Measurements from ENCODE around the gene GPR155. TPM values are rescaled to one million over a fixed set of nuclear protein-coding genes. Genes with fewer than 3 reads are reported as not detected.
"Not testable (repeated sequence)": the region's sequence is repeated elsewhere in the genome, so short reads cannot be mapped to it uniquely, and the experiment has no call there.

Gene GPR155
- total and polyA plus RNA-seq, 4 donors = 3.1 to 9.4 (median 4.4) TPM

DNA sequence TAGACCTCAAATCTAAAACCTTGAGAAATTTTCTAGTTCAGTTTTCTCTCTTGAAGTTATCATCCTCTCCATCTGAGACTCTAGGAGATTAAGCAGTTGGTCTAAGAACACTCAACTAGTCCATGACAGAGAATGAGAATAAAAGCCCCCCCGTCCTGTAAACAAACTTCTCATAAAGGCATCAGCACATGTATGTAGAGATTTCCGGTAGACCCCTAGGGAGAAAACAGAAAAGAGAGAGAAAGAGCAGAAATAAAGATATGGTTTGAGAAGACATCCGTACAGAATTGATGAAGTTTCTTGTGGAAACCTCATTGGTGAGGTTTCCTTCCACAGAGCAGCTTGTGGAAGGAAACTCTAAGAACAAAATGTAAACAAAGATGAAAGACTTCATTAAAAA lies 3.2 kb upstream of the GPR155 start:
- Histone ChIP-seq H3K9me3 (ENCODE audit: control insufficient read depth in 4 of 4, low read length in 3 of 4) (no peaks in the 10 kb centered on the region), H3K9ac (ENCODE audit: low read depth in 1 of 2, low read length in 2 of 2) (no peak overlapping the region), H3K4me3 (ENCODE audit: low read depth in 1 of 3, low read length in 3 of 3) (no peak overlapping the region), H3K27me3 (ENCODE audit: control insufficient read depth in 4 of 4, insufficient read depth in 4 of 4, low read length in 3 of 4) (no peaks in the 10 kb centered on the region), H3K36me3 (ENCODE audit: control insufficient read depth in 4 of 4, insufficient read depth in 3 of 4, low read depth in 1 of 4, low read length in 3 of 4) (no peaks in the 10 kb centered on the region), H3K4me1 (ENCODE audit: control insufficient read depth in 4 of 4, insufficient read depth in 4 of 4, low read length in 3 of 4) (peaks cover 2 to 12% (median 7%) of the 10 kb centered on the region in 4 donors), H3K27ac (ENCODE audit: low read depth in 1 of 2, low read length in 2 of 2) (no peak overlapping the region)
- no peak for DNase-seq (ENCODE audit: low spot score)
- WGBS = 82% methylated on average over 3 of the region's 3 CpGs
- TF ChIP-seq GABPA (IDR thresholded peaks at IDR 0.05 in 1 of 2, conservative IDR thresholded peaks at IDR 0.05 in 1 of 2) (no peak), SP1 (IDR thresholded peaks at IDR 0.05) (no peak), TAF1 (conservative IDR thresholded peaks at IDR 0.05) (no peak), EGR1 (IDR thresholded peaks at IDR 0.05; ENCODE audit: low read depth in 2 of 2) (no peak)
- TF ChIP-seq, protein P1, sequence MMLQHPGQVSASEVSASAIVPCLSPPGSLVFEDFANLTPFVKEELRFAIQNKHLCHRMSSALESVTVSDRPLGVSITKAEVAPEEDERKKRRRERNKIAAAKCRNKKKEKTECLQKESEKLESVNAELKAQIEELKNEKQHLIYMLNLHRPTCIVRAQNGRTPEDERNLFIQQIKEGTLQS (IDR thresholded peaks at IDR 0.05) = no peak
- TF ChIP-seq, protein P2, sequence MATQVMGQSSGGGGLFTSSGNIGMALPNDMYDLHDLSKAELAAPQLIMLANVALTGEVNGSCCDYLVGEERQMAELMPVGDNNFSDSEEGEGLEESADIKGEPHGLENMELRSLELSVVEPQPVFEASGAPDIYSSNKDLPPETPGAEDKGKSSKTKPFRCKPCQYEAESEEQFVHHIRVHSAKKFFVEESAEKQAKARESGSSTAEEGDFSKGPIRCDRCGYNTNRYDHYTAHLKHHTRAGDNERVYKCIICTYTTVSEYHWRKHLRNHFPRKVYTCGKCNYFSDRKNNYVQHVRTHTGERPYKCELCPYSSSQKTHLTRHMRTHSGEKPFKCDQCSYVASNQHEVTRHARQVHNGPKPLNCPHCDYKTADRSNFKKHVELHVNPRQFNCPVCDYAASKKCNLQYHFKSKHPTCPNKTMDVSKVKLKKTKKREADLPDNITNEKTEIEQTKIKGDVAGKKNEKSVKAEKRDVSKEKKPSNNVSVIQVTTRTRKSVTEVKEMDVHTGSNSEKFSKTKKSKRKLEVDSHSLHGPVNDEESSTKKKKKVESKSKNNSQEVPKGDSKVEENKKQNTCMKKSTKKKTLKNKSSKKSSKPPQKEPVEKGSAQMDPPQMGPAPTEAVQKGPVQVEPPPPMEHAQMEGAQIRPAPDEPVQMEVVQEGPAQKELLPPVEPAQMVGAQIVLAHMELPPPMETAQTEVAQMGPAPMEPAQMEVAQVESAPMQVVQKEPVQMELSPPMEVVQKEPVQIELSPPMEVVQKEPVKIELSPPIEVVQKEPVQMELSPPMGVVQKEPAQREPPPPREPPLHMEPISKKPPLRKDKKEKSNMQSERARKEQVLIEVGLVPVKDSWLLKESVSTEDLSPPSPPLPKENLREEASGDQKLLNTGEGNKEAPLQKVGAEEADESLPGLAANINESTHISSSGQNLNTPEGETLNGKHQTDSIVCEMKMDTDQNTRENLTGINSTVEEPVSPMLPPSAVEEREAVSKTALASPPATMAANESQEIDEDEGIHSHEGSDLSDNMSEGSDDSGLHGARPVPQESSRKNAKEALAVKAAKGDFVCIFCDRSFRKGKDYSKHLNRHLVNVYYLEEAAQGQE (IDR thresholded peaks at IDR 0.05) = no peak
- TF ChIP-seq, protein P3, sequence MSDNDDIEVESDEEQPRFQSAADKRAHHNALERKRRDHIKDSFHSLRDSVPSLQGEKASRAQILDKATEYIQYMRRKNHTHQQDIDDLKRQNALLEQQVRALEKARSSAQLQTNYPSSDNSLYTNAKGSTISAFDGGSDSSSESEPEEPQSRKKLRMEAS (IDR thresholded peaks at IDR 0.05) = no peak

DNA sequence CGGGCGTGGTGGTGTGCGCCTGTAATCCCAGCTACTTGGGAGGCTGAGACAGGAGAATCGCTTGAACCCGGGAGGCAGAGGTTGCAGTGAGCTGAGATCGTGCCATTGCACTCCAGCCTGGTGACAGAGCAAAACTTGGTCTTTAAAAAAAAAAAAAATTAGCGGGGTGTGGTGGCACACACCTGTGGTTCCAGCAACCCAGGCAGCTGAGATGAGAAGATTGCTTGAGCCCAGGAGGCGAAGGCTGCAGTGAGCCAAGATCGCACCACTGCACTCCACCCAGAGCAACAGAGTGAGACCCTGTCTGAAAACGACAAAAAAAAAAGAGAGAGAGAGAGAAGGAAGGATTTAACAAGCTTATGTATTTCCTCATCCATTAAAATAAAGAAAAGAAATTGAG lies 2.7 kb upstream of the GPR155 start:
- not testable (repeated sequence) for H3K36me3 ChIP-seq (ENCODE audit: control insufficient read depth in 4 of 4, insufficient read depth in 3 of 4, low read depth in 1 of 4, low read length in 3 of 4); H3K9ac ChIP-seq (ENCODE audit: low read depth in 1 of 2, low read length in 2 of 2); H3K9me3 ChIP-seq (ENCODE audit: control insufficient read depth in 4 of 4, low read length in 3 of 4); H3K4me3 ChIP-seq (ENCODE audit: low read depth in 1 of 3, low read length in 3 of 3); DNase-seq (ENCODE audit: low spot score); H3K27ac ChIP-seq (ENCODE audit: low read depth in 1 of 2, low read length in 2 of 2); H3K27me3 ChIP-seq (ENCODE audit: control insufficient read depth in 4 of 4, insufficient read depth in 4 of 4, low read length in 3 of 4)
- WGBS = 90% methylated on average over 7 of the region's 10 CpGs
- H3K4me1 ChIP-seq (ENCODE audit: control insufficient read depth in 4 of 4, insufficient read depth in 4 of 4, low read length in 3 of 4) = peaks cover 2 to 12% (median 7%) of the 10 kb centered on the region in 4 donors

DNA sequence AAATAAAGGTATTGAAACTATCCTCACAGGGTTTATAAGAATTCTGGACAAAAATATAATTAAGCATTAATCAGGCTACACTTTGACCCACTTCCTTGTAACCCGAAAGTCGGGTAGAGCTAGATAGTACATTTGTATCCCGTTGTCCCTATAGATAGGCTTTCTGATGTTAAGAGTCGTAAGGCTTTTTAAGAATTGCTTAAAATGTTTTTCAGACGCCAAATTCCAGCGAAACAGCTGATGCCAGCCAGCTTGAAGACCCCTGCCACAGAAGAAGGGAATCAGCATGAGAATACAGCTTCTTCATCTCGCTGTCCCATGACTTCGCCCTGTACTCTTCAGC lies 962 bp upstream of the GPR155 start:
- H3K4me3 ChIP-seq (ENCODE audit: low read depth in 1 of 3, low read length in 3 of 3) = peak overlapping the region in 2 of 3 donors; percentile 67 to 79
- TF ChIP-seq HNF4A (conservative IDR thresholded peaks at IDR 0.05) = no peak
- TF ChIP-seq, protein P4, sequence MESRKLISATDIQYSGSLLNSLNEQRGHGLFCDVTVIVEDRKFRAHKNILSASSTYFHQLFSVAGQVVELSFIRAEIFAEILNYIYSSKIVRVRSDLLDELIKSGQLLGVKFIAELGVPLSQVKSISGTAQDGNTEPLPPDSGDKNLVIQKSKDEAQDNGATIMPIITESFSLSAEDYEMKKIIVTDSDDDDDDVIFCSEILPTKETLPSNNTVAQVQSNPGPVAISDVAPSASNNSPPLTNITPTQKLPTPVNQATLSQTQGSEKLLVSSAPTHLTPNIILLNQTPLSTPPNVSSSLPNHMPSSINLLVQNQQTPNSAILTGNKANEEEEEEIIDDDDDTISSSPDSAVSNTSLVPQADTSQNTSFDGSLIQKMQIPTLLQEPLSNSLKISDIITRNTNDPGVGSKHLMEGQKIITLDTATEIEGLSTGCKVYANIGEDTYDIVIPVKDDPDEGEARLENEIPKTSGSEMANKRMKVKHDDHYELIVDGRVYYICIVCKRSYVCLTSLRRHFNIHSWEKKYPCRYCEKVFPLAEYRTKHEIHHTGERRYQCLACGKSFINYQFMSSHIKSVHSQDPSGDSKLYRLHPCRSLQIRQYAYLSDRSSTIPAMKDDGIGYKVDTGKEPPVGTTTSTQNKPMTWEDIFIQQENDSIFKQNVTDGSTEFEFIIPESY (IDR thresholded peaks at IDR 0.05) = no peak
- TF ChIP-seq, protein P5, sequence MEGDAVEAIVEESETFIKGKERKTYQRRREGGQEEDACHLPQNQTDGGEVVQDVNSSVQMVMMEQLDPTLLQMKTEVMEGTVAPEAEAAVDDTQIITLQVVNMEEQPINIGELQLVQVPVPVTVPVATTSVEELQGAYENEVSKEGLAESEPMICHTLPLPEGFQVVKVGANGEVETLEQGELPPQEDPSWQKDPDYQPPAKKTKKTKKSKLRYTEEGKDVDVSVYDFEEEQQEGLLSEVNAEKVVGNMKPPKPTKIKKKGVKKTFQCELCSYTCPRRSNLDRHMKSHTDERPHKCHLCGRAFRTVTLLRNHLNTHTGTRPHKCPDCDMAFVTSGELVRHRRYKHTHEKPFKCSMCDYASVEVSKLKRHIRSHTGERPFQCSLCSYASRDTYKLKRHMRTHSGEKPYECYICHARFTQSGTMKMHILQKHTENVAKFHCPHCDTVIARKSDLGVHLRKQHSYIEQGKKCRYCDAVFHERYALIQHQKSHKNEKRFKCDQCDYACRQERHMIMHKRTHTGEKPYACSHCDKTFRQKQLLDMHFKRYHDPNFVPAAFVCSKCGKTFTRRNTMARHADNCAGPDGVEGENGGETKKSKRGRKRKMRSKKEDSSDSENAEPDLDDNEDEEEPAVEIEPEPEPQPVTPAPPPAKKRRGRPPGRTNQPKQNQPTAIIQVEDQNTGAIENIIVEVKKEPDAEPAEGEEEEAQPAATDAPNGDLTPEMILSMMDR (IDR thresholded peaks at IDR 0.05; ENCODE audit: low read depth, low read length, missing input control) = no peak
- TF ChIP-seq EGR1 (IDR thresholded peaks at IDR 0.05; ENCODE audit: low read depth in 2 of 2) = no peak
- no peak for TF ChIP-seq JUND (IDR thresholded peaks at IDR 0.05)
- TF ChIP-seq SP1 (IDR thresholded peaks at IDR 0.05) = no peak
- no peak for TF ChIP-seq FOXA1 (IDR thresholded peaks at IDR 0.05)
- TF ChIP-seq HNF4G (IDR thresholded peaks at IDR 0.05) = no peak
- TF ChIP-seq, protein P1 (IDR thresholded peaks at IDR 0.05) = no peak
- TF ChIP-seq, protein P3 (IDR thresholded peaks at IDR 0.05) = no peak
- no peak overlapping the region for H3K9ac ChIP-seq (ENCODE audit: low read depth in 1 of 2, low read length in 2 of 2)
- H3K27me3 ChIP-seq (ENCODE audit: control insufficient read depth in 4 of 4, insufficient read depth in 4 of 4, low read length in 3 of 4) = no peaks in the 10 kb centered on the region
- WGBS = 97% methylated on average over 8 of the region's 8 CpGs
- peaks cover 2 to 12% (median 6%) of the 10 kb centered on the region in 4 donors for H3K4me1 ChIP-seq (ENCODE audit: control insufficient read depth in 4 of 4, insufficient read depth in 4 of 4, low read length in 3 of 4)
- H3K27ac ChIP-seq (ENCODE audit: low read depth in 1 of 2, low read length in 2 of 2) = no peak overlapping the region
- no peak for DNase-seq (ENCODE audit: low spot score)
- H3K9me3 ChIP-seq (ENCODE audit: control insufficient read depth in 4 of 4, low read length in 3 of 4) = no peaks in the 10 kb centered on the region
- no peaks in the 10 kb centered on the region for H3K36me3 ChIP-seq (ENCODE audit: control insufficient read depth in 4 of 4, insufficient read depth in 3 of 4, low read depth in 1 of 4, low read length in 3 of 4)
